OCI-M2 (cell line): ENCODE results near the gene POLR2B.
"Not testable (repeated sequence)": the region's sequence is repeated elsewhere in the genome, so short reads cannot be mapped to it uniquely, and the experiment has no call there.

Source experiments
- DNase-seq: peaks from one replicate; lab custom pipeline; 2025; ENCODE audit not compliant: unreplicated experiment; lab: John Stamatoyannopoulos, UW

POLR2B gene

DNA sequence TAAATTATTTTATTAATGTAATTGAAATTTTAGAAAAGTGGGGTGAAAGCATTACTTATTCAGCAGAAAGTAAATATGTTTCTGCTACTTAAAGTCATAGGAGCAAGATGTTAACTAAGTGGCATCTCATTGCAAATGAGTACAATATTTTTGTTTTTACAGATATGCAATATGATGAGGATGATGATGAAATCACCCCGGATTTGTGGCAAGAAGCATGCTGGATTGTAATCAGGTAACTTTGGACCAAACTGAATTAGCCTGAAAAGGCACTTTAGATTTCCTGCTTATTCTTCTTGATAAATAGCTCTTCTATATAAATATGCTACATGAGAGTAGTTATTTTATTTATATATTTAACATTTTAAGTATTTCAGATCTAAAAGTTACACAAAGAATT lies 7.5 kb downstream of the POLR2B start:
- DNase-seq = no peak

DNA sequence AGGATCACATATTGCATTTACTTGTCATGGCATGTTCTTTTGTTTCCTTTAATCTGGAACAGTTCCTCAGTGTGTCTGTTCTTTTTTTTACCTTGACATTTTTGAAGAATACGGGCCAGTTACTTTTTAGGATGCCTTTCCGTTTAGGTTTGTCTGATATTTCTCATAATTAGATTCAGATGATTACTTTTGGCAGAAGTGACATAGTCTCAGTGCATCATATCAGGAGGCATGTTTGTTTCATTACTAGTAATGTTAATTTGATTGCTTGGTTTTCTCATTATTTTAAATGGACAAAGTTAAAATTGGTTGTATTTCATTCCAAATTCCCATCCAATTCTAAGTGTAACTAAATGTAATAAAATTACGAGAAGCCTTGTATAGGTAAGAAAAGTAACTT lies 8.3 kb downstream of the POLR2B start:
- DNase-seq = no peak

DNA sequence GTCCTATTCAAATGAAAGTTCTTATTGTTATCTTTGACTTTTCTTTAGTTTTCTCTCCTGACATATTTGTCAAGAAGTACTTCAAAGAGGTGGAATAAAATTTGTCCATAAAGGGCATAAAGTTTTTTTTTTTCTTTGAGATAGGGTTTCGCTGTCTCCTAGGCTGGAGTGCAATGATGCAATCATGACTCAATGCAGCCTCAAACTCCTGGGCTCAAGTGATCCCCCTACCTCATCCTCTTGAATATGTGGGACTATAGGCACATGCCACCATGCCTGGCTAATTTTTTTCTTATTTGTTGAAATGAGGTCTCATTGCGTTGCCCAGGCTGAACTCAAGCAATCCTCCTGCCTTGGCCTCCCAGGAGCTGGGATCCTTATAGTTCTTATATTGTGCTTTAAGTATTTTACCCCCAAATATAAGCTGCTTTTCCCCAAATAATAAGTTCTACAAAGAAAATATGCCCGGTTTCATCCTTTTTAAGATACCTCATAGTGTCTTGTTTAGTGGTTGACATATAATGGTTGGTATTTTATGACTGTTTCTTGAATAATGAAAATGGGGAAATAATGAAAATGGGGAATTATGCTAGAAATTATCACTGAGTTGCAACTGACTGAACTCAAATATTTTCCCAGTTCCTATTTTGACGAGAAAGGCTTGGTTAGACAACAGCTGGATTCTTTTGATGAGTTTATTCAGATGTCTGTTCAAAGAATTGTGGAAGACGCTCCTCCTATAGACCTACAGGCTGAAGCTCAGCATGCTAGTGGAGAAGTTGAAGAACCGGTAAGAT lies 11.6 kb downstream of the POLR2B start:
- DNase-seq = no peak

DNA sequence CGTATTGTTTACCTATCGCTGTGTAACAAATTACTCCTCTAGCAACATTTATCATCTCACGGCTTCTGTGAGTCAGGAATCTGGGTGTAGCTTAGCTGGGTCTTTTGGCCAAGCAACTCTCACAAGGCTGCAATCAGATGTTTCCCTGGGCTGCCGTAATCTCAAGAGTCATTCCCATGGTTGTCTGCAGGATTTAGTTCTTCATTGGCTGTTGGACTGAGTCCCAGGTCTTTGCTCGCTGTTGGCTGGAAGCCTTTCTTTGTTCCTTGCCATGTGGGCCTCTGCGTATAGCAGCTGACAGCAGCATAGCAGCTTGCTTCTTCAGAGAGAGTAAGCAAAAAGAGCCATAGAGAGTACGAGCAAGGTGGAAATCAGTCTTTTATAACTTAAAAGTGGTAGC lies 16.8 kb downstream of the POLR2B start:
- no peak for DNase-seq

DNA sequence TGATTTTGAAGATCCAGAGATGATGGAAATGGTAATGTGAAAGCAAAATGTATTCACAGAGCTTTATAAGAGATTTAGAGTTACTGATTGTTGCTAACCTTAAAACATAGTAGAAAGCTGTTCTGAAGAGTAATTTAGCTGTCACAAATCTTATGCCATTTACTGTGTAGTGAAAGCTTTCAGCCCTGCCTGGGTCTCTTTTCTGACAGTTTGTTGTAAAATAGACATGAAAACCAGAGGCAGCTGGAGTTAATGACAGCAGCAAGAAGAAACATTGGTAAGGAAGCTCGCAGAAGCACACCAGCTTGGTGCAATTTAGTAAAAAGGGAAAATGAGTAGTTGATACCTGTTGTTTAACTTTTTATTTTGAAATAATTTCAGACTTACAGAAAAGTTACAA lies 21.1 kb downstream of the POLR2B start:
- no peak for DNase-seq

DNA sequence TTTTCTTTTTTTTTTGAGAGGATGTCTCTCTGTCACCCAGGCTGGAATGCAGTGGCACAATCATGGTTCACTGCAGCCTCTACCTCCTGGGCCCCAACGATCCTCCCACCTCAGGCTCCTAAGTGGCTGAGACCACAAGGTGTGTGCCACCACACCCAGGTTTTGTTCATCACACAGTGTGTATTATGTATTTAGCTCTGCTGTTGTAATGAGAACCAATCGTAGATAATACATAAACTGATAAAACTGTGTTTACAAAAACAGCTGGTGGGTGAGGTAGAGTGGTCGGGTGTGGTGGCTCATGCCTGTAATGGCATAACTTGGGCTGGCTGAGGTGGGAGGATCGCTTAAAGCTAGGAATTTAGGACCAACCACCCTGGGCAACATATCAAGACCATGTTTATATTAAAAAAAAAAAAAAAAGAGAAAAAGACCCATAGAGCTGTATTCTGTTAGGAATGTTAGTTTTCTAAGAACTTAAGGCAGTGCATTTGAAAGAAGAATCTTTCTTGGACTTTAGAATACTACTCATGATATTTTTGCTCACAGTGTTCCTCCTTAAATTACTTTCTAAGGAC lies 34.9 kb downstream of the POLR2B start:
- DNase-seq = no peak

DNA sequence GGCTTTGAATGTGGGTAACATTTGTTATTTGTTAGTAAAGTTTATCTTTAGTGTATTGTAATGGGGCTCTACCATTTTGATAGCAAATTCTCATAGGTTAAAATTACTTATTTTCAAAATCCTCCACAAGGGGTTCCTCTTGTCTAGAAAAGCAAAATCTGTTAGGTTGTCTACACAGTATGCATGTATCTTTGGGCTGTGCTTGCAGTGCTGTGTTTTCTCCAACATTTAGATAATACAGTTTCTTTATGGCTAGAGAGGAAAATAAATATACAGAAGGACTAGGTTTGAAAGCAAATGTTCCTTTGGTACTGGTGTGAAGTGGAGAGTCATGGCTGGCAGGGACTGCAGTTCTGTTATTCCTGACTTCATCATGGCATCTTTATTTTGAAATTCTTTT lies 40.3 kb downstream of the POLR2B start:
- DNase-seq = no peak

DNA sequence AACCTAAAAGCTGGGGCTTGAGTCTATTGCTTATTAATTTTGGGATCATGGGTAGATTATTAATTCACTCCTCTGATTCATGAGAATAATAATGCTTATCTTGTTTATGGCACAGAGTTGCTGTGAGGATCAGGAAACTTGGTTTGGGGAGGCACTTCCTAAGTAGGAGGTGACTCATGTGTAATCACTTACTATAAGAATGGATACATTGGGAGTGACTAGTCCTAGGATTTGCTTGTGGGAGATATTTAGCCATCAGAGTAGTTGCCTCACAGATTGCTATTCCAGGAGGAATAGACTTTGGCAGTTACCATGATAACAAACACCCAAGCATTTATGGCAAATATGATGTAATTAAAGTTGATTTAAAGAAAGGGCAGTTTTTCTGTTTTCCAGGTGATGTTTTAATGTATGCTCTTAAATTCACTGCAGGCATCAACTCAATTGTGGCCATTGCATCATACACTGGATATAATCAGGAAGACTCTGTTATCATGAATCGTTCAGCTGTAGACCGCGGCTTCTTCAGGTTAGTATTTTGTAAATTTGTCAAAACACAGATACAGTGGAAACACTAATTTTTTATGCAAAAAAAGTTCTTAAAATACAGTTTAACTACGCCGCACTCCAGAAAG lies 41.9 kb downstream of the POLR2B start:
- DNase-seq = no peak

DNA sequence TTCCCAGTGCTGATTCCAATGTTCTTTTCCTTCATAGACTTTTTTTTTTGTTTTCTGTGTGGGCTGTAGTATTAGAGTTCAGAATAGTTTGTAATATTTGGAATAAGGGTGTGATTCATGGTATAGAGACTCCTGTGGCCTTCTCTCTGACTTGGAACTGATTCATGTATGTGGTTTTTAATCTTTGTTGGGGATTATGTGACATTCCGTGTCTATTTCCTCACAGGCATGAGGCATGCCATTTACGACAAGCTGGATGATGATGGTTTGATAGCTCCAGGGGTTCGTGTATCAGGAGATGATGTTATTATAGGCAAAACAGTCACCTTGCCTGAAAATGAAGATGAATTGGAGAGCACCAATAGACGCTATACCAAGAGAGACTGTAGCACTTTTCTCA lies 44.4 kb downstream of the POLR2B start:
- no peak for DNase-seq

DNA sequence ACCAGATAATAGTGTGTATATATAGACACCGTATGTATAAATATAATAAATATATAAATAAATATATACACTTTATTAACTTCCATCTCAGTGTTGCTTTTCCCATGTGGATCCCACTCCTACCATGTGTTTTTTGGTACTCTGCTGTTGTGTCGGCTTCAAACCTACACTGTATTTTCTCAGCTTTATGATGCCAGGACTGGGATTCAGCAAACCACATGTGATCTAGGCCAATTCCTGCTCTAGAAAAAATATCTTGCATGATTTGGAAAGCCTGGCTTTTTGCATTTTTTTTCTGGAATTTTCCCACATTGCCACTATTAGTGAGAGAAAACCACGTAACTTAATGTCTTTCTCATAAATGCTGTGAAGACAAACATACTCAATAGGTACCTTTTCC lies 55.8 kb downstream of the POLR2B start:
- no peak for DNase-seq

DNA sequence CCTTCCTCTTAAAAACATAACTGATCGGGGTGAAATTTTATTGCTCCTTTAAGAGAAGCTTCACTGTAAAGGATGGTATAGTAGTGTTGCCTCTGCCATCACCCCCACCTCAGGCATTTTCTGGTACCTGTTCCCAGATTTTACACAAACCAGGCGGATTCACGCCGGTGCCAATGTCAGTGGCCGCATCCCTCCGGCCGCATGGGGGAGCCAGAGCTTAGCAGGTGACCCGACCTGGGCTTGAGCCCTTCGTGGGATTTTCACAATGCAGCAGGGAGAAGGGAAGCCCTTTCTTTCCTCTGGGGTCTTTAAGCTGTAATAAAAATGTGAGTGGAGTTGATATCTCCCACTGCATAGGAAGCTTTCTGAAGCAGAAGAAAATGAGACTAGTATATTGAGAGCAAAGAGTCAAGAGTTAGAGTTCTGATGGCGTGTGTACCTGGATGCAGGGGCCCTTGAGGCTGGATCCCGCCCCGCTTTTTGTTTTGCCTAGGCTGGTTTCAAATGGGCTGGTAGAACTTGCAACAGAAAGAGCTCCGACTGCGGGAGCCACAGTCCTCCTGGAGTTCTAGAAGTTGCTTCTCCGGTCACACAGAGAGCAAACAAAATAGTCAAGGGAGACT lies 59.4 kb downstream of the POLR2B start:
- DNase-seq = no peak

DNA sequence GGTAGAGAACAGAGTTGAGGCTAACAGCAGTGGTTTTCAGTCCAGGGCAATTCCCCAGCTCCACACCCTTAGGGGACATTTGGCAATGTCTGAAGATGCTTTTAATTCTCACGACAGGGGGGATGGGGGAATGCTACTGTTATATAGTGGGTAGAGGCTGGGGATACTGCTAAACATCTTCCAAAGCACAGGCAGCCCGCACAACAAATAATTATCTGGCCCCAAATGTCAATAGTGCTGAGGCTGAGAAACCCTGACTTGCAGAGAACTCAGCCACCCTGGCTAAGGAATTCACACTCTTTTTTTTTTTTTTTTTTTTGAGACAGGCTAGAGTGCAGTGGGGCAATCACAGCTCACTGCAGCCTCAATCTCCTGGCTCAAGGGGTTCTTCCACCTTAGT lies 60.6 kb downstream of the POLR2B start:
- DNase-seq = no peak

DNA sequence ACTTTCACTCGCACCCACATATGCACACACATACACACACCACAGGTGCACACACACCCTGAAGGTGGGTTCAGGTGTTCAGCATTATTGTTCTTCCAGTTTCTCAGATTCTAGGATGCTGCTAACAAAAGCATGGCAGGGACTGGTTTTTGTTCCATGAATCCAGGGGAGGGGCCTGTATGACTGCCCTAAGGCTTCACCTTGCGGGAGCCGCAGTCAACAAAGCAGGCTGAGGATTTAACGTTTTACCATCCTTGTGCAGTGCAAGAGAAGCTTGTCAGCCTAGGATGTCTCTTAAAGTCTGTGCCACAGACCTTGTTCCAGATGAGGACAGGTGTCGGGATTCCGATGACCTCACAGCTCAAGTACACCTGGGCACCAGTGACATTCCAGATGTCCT lies 61.8 kb downstream of the POLR2B start:
- DNase-seq = no peak

DNA sequence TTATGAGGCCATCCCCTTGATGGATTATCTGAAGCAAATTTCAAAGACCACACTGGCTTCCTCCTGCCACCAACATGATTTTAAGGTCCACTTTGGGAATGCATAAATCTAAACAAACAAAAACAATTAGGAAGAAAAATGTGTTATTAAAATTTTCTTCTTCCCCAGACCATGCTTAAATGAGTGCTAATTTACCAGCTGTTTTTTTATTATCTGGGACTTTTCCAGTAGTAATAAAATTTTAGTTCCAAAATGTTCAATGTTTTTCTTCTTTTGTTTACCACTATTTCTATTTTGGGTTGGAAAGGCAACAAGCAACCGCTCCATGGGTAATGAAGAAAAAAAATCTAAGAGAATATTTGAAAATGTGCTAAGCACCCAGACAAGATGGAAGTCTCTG lies 62.3 kb downstream of the POLR2B start:
- no peak for DNase-seq

DNA sequence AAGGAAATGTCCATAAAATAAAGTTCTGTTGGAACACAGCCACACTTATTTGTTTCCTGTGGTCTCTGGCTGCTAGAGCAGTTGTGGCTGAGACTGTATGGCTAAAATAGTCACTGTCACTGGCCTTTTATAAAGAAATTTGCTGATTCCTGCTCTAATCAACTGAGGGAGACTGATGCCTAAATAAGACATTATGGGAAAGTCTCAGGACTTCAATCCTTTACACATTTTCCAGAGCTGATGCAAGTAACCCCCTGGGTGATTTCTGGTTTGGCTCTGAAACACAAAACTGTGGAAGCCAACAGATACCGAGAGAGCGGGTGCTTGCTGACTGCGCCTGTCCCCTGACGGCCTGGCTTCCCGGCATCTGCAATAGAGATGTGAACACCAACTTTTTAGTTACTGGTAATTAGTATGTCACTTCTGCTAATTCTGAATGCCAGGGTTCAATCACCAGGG lies 64.0 kb downstream of the POLR2B start:
- no peak for DNase-seq

DNA sequence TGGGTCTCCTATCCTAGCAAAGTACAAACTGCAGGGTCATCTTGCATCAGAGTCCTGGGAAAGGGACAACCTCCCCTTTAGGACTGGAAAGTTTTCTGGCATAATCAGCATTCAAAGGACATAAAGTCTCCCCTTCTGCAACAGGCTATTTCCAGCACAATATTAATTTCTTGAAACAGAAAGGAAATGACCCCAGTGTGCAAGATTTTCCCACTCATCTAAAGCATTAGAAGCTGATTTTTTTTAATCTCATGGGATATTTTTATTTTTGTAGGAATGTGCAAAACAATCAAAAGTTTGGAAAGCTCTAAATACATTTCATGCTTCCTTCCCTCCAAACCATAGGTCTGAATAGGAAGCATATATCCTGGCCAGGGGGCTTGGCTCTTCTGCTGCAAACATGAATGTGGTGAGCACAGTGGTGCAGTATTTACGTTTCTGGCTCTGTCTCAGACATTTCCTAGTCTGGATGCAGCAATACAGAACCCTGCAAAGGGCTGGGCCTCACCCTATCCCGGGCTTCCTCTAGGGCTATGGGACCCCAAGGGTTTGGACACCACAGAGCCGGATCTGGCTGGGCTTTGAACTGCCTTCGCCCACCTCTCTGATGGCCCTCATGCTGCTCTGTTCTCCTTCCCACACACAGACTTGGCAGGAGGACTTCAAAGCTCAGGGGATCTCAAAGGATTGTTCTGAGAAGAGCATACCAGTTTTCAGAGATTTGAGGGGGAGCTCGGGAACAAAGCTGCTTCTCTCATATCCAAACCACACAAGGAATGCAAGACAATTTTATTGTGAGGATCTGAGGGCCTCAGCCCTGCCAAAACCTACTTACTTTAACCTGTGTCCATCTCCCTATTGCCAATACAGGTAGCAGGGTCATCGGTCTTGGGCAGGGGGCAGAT lies 64.9 kb downstream of the POLR2B start:
- no peak for DNase-seq

DNA sequence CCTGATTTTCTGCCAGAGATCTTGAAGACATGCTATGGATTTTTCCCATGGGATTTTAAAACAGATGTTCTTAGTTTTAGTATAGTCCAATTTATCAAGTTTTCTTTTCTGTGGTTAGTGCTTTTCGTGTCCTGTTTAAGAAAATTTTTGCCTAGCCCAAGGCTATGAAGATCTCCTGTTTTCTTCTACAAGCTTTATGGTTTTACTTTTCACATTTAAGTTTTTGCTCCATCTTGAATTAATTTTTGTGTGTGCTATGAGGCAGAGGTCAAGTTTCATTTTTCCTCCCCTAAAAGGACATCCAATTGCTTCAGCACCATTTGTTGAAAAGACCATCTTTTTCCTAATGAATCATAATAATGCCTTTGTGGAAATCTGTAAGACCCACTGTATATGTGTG lies 65.6 kb downstream of the POLR2B start:
- no peak for DNase-seq

DNA sequence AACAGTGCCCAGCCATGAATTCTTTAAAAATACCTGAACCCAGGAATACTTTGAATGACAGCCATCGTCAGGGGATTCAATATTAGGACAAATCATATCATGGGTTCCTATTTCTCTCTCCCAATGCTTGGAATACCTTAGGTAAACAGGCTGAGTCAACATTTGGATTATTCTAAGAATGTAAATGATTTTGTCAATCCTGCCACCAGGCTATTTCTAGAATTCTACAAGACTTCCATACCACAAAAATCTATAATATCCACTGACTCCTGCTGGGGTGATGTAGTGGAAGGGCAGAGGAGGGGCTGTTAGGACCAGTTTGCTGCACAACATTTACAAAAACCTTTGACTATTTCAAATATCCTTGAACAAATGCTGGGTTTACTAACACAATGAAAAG lies 66.3 kb downstream of the POLR2B start:
- no peak for DNase-seq

DNA sequence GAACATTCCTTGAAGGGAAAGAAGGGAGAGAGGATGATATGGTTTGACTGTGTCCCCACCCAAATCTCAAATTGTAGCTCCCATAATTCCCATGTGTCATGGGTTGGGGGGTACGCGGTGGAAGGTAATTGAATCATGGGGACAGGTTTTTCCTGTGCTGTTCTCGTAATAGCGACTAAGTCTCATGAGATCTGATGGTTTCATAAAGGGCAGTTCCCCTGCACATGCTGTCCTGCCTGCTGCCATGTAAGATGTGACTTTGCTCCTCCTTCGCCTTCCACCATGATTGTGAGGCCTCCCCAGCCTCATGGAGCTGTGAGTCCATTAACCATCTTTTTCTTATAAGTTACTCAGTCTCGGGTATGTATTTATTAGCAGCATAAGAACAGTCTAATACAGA lies 68.3 kb downstream of the POLR2B start:
- not testable (repeated sequence) for DNase-seq

DNA sequence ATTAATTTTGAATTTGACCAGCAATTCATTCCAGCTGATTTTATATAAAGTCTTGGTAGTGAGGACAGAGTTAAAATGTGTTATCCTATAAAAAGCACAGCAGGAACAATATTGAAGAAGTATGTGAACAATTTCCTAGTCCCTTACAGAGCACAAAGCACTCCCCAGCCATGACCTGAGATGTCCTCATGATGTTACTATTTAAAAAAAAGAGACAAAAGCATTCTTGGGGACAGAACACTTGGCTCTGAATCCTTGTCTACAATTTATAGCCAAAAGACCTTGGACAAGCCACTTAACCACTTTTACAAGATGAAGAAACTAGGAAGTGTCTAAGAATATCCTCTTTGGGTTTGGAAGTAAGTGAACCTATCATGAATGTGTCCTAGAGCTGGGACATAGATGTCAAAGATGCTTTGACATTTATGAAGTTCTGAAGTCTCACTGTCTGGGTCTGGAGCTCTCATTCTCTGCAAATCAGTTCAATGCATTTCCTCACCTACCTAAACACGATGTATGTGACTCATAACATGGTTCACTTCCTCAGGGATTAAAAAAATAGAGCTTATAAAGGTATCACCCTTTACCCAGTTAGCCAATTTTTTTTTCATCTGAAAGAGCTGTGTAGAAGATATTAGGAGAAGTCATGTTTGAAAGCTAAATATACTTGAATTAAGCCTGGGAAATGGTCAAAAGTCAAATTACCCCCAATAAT lies 70.1 kb downstream of the POLR2B start:
- no peak for DNase-seq
